Measurements from ENCODE around the gene MMEL1. TPM values are rescaled to one million over a fixed set of nuclear protein-coding genes. Genes with fewer than 3 reads are reported as not detected.
A peak's percentile ranks its signal among the peaks of the same experiment; 100 is the strongest.

The MMEL1 gene
- total and polyA plus RNA-seq, 7 experiments from 2014 or later = 2.0 to 20.5 (median 2.8) TPM

GRCh38 chr1:2561446-2561845 lies 71.4 kb downstream of the MMEL1 start:
- Histone ChIP-seq H3K4me3 (ENCODE audit: low read length) (no peak overlapping the region), H3K9me3 (ENCODE audit: control insufficient read depth in 2 of 3, low read length in 3 of 3) (no peaks in the 10 kb centered on the region), H3K27ac (ENCODE audit: low read depth, low read length) (peak overlapping the region; percentile 40), H3K4me1 (ENCODE audit: control insufficient read depth in 2 of 2, insufficient read depth in 2 of 2, low read length in 2 of 2) (peaks cover 12 to 17% of the 10 kb centered on the region in 2 donors), H3K36me3 (ENCODE audit: control insufficient read depth in 2 of 3, insufficient read depth in 3 of 3, low read length in 3 of 3) (peaks cover 0 to 70% (median 0%) of the 10 kb centered on the region in 3 experiments), H3K27me3 (ENCODE audit: control insufficient read depth in 2 of 2, insufficient read depth in 2 of 2, low read length in 2 of 2) (no peaks in the 10 kb centered on the region)
- CTCF ChIA-PET = interaction anchor here (0.8 to 1.1 kb wide), 3 partner anchors 9 to 24 kb away, joined by 3 to 4 read pairs (median 4); no protein-coding TSS in a partner anchor
- Mint-ChIP-seq H3K27me3 (no peaks in the 10 kb centered on the region), H3K4me1 (peaks cover 8 to 27% (median 20%) of the 10 kb centered on the region in 7 donors), H3K27ac (peak overlapping the region in 7 of 9 donors; percentile 51 to 84 (median 74)), H3K4me3 (peak overlapping the region in 5 of 10 donors; percentile 9 to 37 (median 23)), H3K36me3 (peaks cover 0 to 17% (median 3%) of the 10 kb centered on the region in 5 donors), H3K9me3 (peaks cover 0 to under 1% (median 0%) of the 10 kb centered on the region in 11 donors)
- ATAC-seq (no peak), DNase-seq (no peak)
- POLR2A ChIA-PET = interaction anchor here (1.4 to 9.5 kb wide), 6 partner anchors 10 to 86 kb away, joined by 3 to 253 read pairs (median 9); partner anchors contain the start of genes PANK4 and PRXL2B
- intact Hi-C loops (cut with micrococcal nuclease) = no loop called here

GRCh38 chr1:2560299-2561073 lies 72.3 kb downstream of the MMEL1 start:
- no peaks in the 10 kb centered on the region for H3K9me3 ChIP-seq (ENCODE audit: control insufficient read depth in 2 of 3, low read length in 3 of 3)
- ChIA-PET POLR2A (interaction anchor here (0.7 to 9.5 kb wide), 6 partner anchors 11 to 365 kb away, joined by 3 to 253 read pairs (median 9); partner anchors contain the start of gene PRXL2B), CTCF (interaction anchor here (0.5 to 1.1 kb wide), 3 partner anchors 18 to 59 kb away, joined by 3 to 4 read pairs (median 3); no protein-coding TSS in a partner anchor)
- Mint-ChIP-seq H3K4me1 (peaks cover 11 to 33% (median 24%) of the 10 kb centered on the region in 7 donors), H3K9me3 (peaks cover 0 to 1% (median 0%) of the 10 kb centered on the region in 11 donors), H3K27ac (peak overlapping the region in 3 of 9 donors; percentile 43 to 68 (median 45)), H3K27me3 (no peaks in the 10 kb centered on the region), H3K4me3 (peak overlapping the region in 2 of 10 donors; percentile 28 to 70), H3K36me3 (peaks cover 0 to 20% (median 3%) of the 10 kb centered on the region in 5 donors)
- peak overlapping the region; percentile 40 for H3K27ac ChIP-seq (ENCODE audit: low read depth, low read length)
- H3K4me3 ChIP-seq (ENCODE audit: low read length) = no peak overlapping the region
- intact Hi-C loops (cut with micrococcal nuclease) = no loop called here
- H3K4me1 ChIP-seq (ENCODE audit: control insufficient read depth in 2 of 2, insufficient read depth in 2 of 2, low read length in 2 of 2) = peaks cover 15 to 19% of the 10 kb centered on the region in 2 donors
- H3K36me3 ChIP-seq (ENCODE audit: control insufficient read depth in 2 of 3, insufficient read depth in 3 of 3, low read length in 3 of 3) = peaks cover 0 to 73% (median 0%) of the 10 kb centered on the region in 3 experiments
- no peak for DNase-seq
- no peaks in the 10 kb centered on the region for H3K27me3 ChIP-seq (ENCODE audit: control insufficient read depth in 2 of 2, insufficient read depth in 2 of 2, low read length in 2 of 2)
- no peak for ATAC-seq

GRCh38 chr1:2559509-2560298 lies 73.1 kb downstream of the MMEL1 start:
- peaks cover 0 to 73% (median 0%) of the 10 kb centered on the region in 3 experiments for H3K36me3 ChIP-seq (ENCODE audit: control insufficient read depth in 2 of 3, insufficient read depth in 3 of 3, low read length in 3 of 3)
- peaks cover 23 to 27% of the 10 kb centered on the region in 2 donors for H3K4me1 ChIP-seq (ENCODE audit: control insufficient read depth in 2 of 2, insufficient read depth in 2 of 2, low read length in 2 of 2)
- H3K4me1 Mint-ChIP-seq = peaks cover 14 to 39% (median 31%) of the 10 kb centered on the region in 7 donors
- no peaks in the 10 kb centered on the region for H3K27me3 Mint-ChIP-seq
- H3K36me3 Mint-ChIP-seq = peaks cover 0 to 20% (median 3%) of the 10 kb centered on the region in 5 donors
- peaks cover 0 to 1% (median 0%) of the 10 kb centered on the region in 11 donors for H3K9me3 Mint-ChIP-seq
- H3K4me3 ChIP-seq (ENCODE audit: low read length) = no peak overlapping the region
- H3K4me3 Mint-ChIP-seq = peak overlapping the region in 3 of 10 donors; percentile 25 to 49 (median 26)
- ChIA-PET POLR2A (interaction anchor here (2.1 to 9.5 kb wide), 4 partner anchors 11 to 22 kb away, joined by 7 to 253 read pairs (median 18); partner anchors contain the start of gene PRXL2B), CTCF (no interaction called here)
- no peaks in the 10 kb centered on the region for H3K9me3 ChIP-seq (ENCODE audit: control insufficient read depth in 2 of 3, low read length in 3 of 3)
- intact Hi-C loops (cut with micrococcal nuclease) = no loop called here
- no peak overlapping the region for H3K27ac ChIP-seq (ENCODE audit: low read depth, low read length)
- peak overlapping the region in 2 of 9 donors; percentile 32 to 45 for H3K27ac Mint-ChIP-seq
- DNase-seq (no peak), ATAC-seq (no peak)
- no peaks in the 10 kb centered on the region for H3K27me3 ChIP-seq (ENCODE audit: control insufficient read depth in 2 of 2, insufficient read depth in 2 of 2, low read length in 2 of 2)

GRCh38 chr1:2558861-2559260 lies 74.0 kb downstream of the MMEL1 start:
- Mint-ChIP-seq H3K27ac (peak overlapping the region in 7 of 9 donors; percentile 15 to 97 (median 69)), H3K36me3 (peaks cover 0 to 20% (median 3%) of the 10 kb centered on the region in 5 donors), H3K4me3 (peak overlapping the region in 8 of 10 donors; percentile 29 to 100 (median 60)), H3K4me1 (peaks cover 15 to 44% (median 38%) of the 10 kb centered on the region in 7 donors), H3K27me3 (no peaks in the 10 kb centered on the region), H3K9me3 (peaks cover 0 to 1% (median 0%) of the 10 kb centered on the region in 11 donors)
- Histone ChIP-seq H3K4me3 (ENCODE audit: low read length) (no peak overlapping the region), H3K27me3 (ENCODE audit: control insufficient read depth in 2 of 2, insufficient read depth in 2 of 2, low read length in 2 of 2) (no peaks in the 10 kb centered on the region), H3K9me3 (ENCODE audit: control insufficient read depth in 2 of 3, low read length in 3 of 3) (no peaks in the 10 kb centered on the region), H3K36me3 (ENCODE audit: control insufficient read depth in 2 of 3, insufficient read depth in 3 of 3, low read length in 3 of 3) (peaks cover 0 to 71% (median 0%) of the 10 kb centered on the region in 3 experiments), H3K27ac (ENCODE audit: low read depth, low read length) (peak overlapping the region; percentile 93), H3K4me1 (ENCODE audit: control insufficient read depth in 2 of 2, insufficient read depth in 2 of 2, low read length in 2 of 2) (peaks cover 25 to 28% of the 10 kb centered on the region in 2 donors)
- DNase-seq (no peak), ATAC-seq (no peak)
- POLR2A ChIA-PET = interaction anchor here (0.7 to 9.5 kb wide), 4 partner anchors 11 to 142 kb away, joined by 3 to 253 read pairs (median 12); partner anchors contain the start of genes PANK4 and PRXL2B
- CTCF ChIA-PET = no interaction called here
- intact Hi-C loops (cut with micrococcal nuclease) = no loop called here

- H3K9me3 Mint-ChIP-seq = peaks cover 0 to 1% (median 0%) of the 10 kb centered on the region in 11 donors
- Histone ChIP-seq H3K36me3 (ENCODE audit: control insufficient read depth in 2 of 3, insufficient read depth in 3 of 3, low read length in 3 of 3) (peaks cover 0 to 67% (median 0%) of the 10 kb centered on the region in 3 experiments), H3K27ac (ENCODE audit: low read depth, low read length) (peak overlapping the region; percentile 93), H3K9me3 (ENCODE audit: control insufficient read depth in 2 of 3, low read length in 3 of 3) (no peaks in the 10 kb centered on the region), H3K4me1 (ENCODE audit: control insufficient read depth in 2 of 2, insufficient read depth in 2 of 2, low read length in 2 of 2) (peaks cover 25 to 28% of the 10 kb centered on the region in 2 donors), H3K27me3 (ENCODE audit: control insufficient read depth in 2 of 2, insufficient read depth in 2 of 2, low read length in 2 of 2) (no peaks in the 10 kb centered on the region), H3K4me3 (ENCODE audit: low read length) (no peak overlapping the region)
- H3K27me3 Mint-ChIP-seq = no peaks in the 10 kb centered on the region
- ChIA-PET POLR2A (interaction anchor here (0.7 to 9.5 kb wide), 4 partner anchors 10 to 142 kb away, joined by 3 to 253 read pairs (median 12); partner anchors contain the start of genes PANK4 and PRXL2B), CTCF (no interaction called here)
- intact Hi-C loops (cut with micrococcal nuclease) = no loop called here
- DNase-seq = no peak
- H3K27ac Mint-ChIP-seq = peak overlapping the region in 8 of 9 donors; percentile 15 to 99 (median 94)
- H3K36me3 Mint-ChIP-seq = peaks cover 0 to 20% (median 3%) of the 10 kb centered on the region in 5 donors
- peak overlapping the region; percentile 50 to 100 (median 98) for H3K4me3 Mint-ChIP-seq
- ATAC-seq = no peak
- peaks cover 15 to 44% (median 38%) of the 10 kb centered on the region in 7 donors for H3K4me1 Mint-ChIP-seq
These were observed 74.4 kb downstream of the MMEL1 start for GRCh38 chr1:2558420-2558819.
